Natural killer cell (primary cell): ENCODE measurements around the gene MET. TPM values are rescaled to one million over a fixed set of nuclear protein-coding genes. Genes with fewer than 3 reads are reported as not detected.

Experiments
- ATAC-seq, 3 donors: fragments of 150-1000 bp in 2 of 3; fragments of 200-7000 bp in 1 of 3; cut with Tn5 transposase; 1 replicate in 1 of 3; 2 replicates in 2 of 3; pipeline ENCODE4 v1.10.0; 2021; ENCODE audit warnings: mild to moderate bottlenecking in 2 of 3, moderate library complexity in 2 of 3
- DNase-seq, 2 donors: peaks; one replicate each; pipeline versions ENCODE4 v3.0.0 to v3.0.0-alpha.2; 2013 to 2021; ENCODE audit warnings: mixed read lengths in 1 of 2
- H3K27ac ChIP-seq: one replicate; pipeline ENCODE4 v1.5.1; 2013; ENCODE audit warnings: mild to moderate bottlenecking, low read length
- H3K27me3 ChIP-seq: one replicate; pipeline ENCODE4 v1.6.1; 2013; ENCODE audit warnings: low read length; ENCODE audit not compliant: control insufficient read depth, insufficient read depth
- H3K36me3 ChIP-seq: one replicate; pipeline ENCODE4 v1.6.1; 2013; ENCODE audit warnings: low read length; ENCODE audit not compliant: control insufficient read depth, insufficient read depth
- H3K4me1 ChIP-seq: one replicate; pipeline ENCODE4 v1.6.1; 2013; ENCODE audit warnings: low read length; ENCODE audit not compliant: control insufficient read depth, insufficient read depth
- H3K4me3 ChIP-seq: one replicate; pipeline ENCODE4 v1.5.1; 2013; ENCODE audit warnings: low read length
- H3K9me3 ChIP-seq: one replicate; pipeline ENCODE4 v1.6.1; 2013; ENCODE audit warnings: low read length; ENCODE audit not compliant: control insufficient read depth, insufficient read depth
- H3K27ac Mint-ChIP-seq, 2 donors: one replicate each; pipeline ENCODE4 v1.8.0; 2022; ENCODE audit warnings: mild to moderate bottlenecking in 2 of 2, mixed read lengths in 2 of 2, moderate library complexity in 1 of 2
- H3K27me3 Mint-ChIP-seq, 2 donors: one replicate each; pipeline ENCODE4 v1.8.0; 2022; ENCODE audit warnings: low read depth in 2 of 2, mixed read lengths in 2 of 2
- H3K36me3 Mint-ChIP-seq: one replicate; pipeline ENCODE4 v1.8.0; 2022; ENCODE audit warnings: mixed read lengths
- H3K4me1 Mint-ChIP-seq, 2 donors: one replicate each; pipeline ENCODE4 v1.8.0; 2022; ENCODE audit warnings: mixed read lengths in 2 of 2
- H3K4me3 Mint-ChIP-seq: one replicate; pipeline ENCODE4 v1.8.0; 2022; ENCODE audit warnings: mild to moderate bottlenecking, moderate library complexity, mixed read lengths
- H3K9me3 Mint-ChIP-seq, 2 donors: one replicate each; pipeline ENCODE4 v1.8.0; 2022; ENCODE audit warnings: mixed read lengths in 2 of 2
- WGBS: methylation state at CpG from one replicate; pipeline ENCODE4 v1.1.7; 2013; ENCODE audit warnings: missing lambda C conversion rate; ENCODE audit not compliant: insufficient coverage; 5-methylcytosine and 5-hydroxymethylcytosine counted together
- intact Hi-C: fragments of 100-400 bp; cut with micrococcal nuclease; formaldehyde crosslinking; loops from one replicate; pipeline ENCODE4 v1.14.2; 2022
- total RNA-seq, 4 donors: library from RNA; stranded (reverse); fragments of 120-200 nt in 1 of 4; gene quantifications; one replicate each; pipeline versions ENCODE4 v1.2.3 to v1.2.4, GENCODE V29; 2013 to 2022
- TF ChIP-seq, protein P1 (sequence below): fragments of 200-600 bp; IDR thresholded peaks from one replicate; pipeline ENCODE4 v1.8.0; 2022; ENCODE audit warnings: antibody characterized with exemption

MET gene
- total RNA-seq, 3 donors from 2014 or later (not counting 1 experiment from before 2014, with no cell fraction given): 0.16 TPM; not detected in 2

DNA sequence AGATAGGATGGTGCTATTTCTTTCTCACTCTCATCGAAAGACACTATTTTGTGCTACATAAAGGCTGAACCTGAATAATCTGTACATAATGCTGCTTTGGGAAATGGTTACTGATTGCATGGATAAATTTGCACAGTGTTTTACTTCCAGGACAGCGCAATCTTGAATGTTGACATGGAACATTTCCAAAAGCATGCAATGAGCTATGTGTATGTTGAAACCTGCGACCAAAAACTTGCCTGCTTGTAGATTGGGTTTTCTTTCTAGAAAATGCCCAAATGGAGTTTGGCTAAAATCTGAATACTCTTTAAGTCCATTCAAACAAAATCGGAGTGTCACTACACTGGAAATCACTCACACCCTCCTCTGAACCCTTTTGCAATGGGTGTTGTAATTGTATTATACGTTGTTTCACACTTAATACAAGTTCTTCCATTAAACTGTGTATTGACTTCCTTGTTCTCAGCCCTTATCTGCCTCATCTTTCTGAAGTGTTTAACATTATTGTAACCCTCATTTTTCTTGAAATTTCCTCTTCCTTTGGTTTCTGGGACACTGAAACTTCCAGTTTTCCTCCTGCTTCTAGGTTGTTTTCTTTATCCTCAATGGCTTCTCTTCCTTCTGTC is 116.7 kb downstream of the MET start:
- intact Hi-C loops: no loop called here
- Histone ChIP-seq H3K36me3 (no peaks in the 10 kb centered on the region), H3K9me3 (no peaks in the 10 kb centered on the region), H3K4me1 (no peaks in the 10 kb centered on the region), H3K27ac (no peak overlapping the region), H3K4me3 (no peak overlapping the region), H3K27me3 (no peaks in the 10 kb centered on the region)
- H3K27me3 Mint-ChIP-seq: peaks cover 0 to under 1% of the 10 kb centered on the region in 2 donors
- 100% methylated on average over 2 of the region's 5 CpGs for WGBS
- ATAC-seq (no peak), DNase-seq (no peak)
- TF ChIP-seq, protein P1, sequence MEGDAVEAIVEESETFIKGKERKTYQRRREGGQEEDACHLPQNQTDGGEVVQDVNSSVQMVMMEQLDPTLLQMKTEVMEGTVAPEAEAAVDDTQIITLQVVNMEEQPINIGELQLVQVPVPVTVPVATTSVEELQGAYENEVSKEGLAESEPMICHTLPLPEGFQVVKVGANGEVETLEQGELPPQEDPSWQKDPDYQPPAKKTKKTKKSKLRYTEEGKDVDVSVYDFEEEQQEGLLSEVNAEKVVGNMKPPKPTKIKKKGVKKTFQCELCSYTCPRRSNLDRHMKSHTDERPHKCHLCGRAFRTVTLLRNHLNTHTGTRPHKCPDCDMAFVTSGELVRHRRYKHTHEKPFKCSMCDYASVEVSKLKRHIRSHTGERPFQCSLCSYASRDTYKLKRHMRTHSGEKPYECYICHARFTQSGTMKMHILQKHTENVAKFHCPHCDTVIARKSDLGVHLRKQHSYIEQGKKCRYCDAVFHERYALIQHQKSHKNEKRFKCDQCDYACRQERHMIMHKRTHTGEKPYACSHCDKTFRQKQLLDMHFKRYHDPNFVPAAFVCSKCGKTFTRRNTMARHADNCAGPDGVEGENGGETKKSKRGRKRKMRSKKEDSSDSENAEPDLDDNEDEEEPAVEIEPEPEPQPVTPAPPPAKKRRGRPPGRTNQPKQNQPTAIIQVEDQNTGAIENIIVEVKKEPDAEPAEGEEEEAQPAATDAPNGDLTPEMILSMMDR: no peak
- no peak overlapping the region for H3K27ac Mint-ChIP-seq
- H3K9me3 Mint-ChIP-seq: no peaks in the 10 kb centered on the region
- H3K4me1 Mint-ChIP-seq: no peaks in the 10 kb centered on the region
- H3K36me3 Mint-ChIP-seq: no peaks in the 10 kb centered on the region
- H3K4me3 Mint-ChIP-seq: no peak overlapping the region

DNA sequence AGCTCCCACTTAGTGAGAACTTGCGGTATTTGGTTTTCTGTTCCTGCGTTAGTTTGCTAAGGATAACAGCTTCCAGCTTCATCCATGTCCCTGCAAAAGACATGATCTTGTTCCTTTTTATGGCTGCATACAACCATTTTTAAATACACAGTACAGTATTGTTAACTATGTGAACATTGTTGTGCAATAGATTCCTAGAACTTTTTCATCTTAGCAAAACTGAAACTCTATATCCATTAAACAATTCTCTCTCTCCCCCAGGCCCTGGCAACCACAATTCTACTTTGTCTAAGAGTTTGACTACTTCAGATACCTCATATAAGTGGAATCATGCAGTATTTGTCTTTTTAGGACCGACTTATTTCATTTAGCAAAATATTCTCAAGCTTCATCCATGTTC is 118.0 kb downstream of the MET start:
- DNase-seq (no peak), ATAC-seq (no peak)
- Mint-ChIP-seq H3K36me3 (no peaks in the 10 kb centered on the region), H3K4me3 (no peak overlapping the region), H3K27me3 (peaks cover 3 to 13% of the 10 kb centered on the region in 2 donors), H3K4me1 (no peaks in the 10 kb centered on the region), H3K9me3 (no peaks in the 10 kb centered on the region), H3K27ac (no peak overlapping the region)
- intact Hi-C loops: no loop called here
- no peaks in the 10 kb centered on the region for H3K27me3 ChIP-seq
- 88% methylated on average over 3 of the region's 3 CpGs for WGBS
- H3K36me3 ChIP-seq: no peaks in the 10 kb centered on the region
- H3K27ac ChIP-seq: no peak overlapping the region
- H3K4me1 ChIP-seq: no peaks in the 10 kb centered on the region
- H3K4me3 ChIP-seq: no peak overlapping the region
- no peaks in the 10 kb centered on the region for H3K9me3 ChIP-seq
- TF ChIP-seq, protein P1: no peak

- H3K27me3 Mint-ChIP-seq: peaks cover 3 to 17% of the 10 kb centered on the region in 2 donors
- H3K27ac ChIP-seq: no peak overlapping the region
- ATAC-seq (no peak), DNase-seq (no peak)
- no peaks in the 10 kb centered on the region for H3K27me3 ChIP-seq
- intact Hi-C loops: no loop called here
- WGBS: 93% methylated on average over 4 of the region's 4 CpGs
- no peak overlapping the region for H3K4me3 ChIP-seq
- no peaks in the 10 kb centered on the region for H3K36me3 ChIP-seq
- TF ChIP-seq, protein P1: no peak
- H3K4me1 Mint-ChIP-seq: no peaks in the 10 kb centered on the region
- H3K9me3 ChIP-seq: no peaks in the 10 kb centered on the region
- no peaks in the 10 kb centered on the region for H3K9me3 Mint-ChIP-seq
- H3K4me3 Mint-ChIP-seq: no peak overlapping the region
- H3K4me1 ChIP-seq: no peaks in the 10 kb centered on the region
- H3K27ac Mint-ChIP-seq: no peak overlapping the region
- no peaks in the 10 kb centered on the region for H3K36me3 Mint-ChIP-seq
These were observed 120.8 kb downstream of the MET start for GRCh38 chr7:116792813-116793212.

DNA sequence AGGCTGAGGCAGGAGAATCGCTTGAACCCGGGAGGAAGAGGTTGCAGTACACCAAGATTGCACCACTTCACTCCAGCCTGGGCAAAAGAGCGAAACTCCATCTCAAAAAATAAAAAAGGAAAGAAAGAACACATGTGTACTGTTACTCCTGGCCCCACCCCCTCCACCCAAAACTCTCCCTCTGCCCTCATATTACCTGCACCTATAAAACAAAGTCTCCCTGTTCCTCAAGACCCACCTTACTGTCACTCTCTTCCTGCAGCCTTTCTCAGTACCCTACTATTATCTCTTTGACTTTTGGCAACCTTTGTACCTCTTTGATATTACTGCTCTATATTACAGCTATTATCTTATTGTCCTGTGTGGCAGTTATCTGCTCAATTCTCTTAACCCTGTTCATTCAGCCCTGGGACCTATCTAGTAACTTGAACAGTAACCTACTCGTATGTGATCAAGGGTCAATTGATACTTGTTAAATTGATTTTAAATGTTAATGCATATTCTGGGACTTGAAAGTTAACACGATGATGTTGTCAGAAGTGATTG is 121.9 kb downstream of the MET start:
- TF ChIP-seq, protein P1: no peak
- H3K27me3 Mint-ChIP-seq: peaks cover 3 to 17% of the 10 kb centered on the region in 2 donors
- Histone ChIP-seq H3K4me1 (no peaks in the 10 kb centered on the region), H3K27ac (no peak overlapping the region), H3K4me3 (no peak overlapping the region), H3K9me3 (no peaks in the 10 kb centered on the region), H3K27me3 (no peaks in the 10 kb centered on the region), H3K36me3 (no peaks in the 10 kb centered on the region)
- 92% methylated on average over 5 of the region's 5 CpGs for WGBS
- no peak for ATAC-seq
- H3K36me3 Mint-ChIP-seq: no peaks in the 10 kb centered on the region
- H3K4me3 Mint-ChIP-seq: no peak overlapping the region
- DNase-seq: no peak
- H3K4me1 Mint-ChIP-seq: no peaks in the 10 kb centered on the region
- intact Hi-C loops: no loop called here
- H3K9me3 Mint-ChIP-seq: no peaks in the 10 kb centered on the region
- no peak overlapping the region for H3K27ac Mint-ChIP-seq
